Stromal cell of bone marrow (primary cell): ENCODE data around the gene EEF1G.
A peak's percentile ranks its signal among the peaks of the same experiment; 100 is the strongest.
"Not testable (repeated sequence)": the region's sequence is repeated elsewhere in the genome, so short reads cannot be mapped to it uniquely, and the experiment has no call there.

ENCODE experiments used
- DNase-seq: peaks from one replicate; pipeline ENCODE4 v3.0.0-alpha.2; 2012; ENCODE audit warnings: low read depth

EEF1G gene

GRCh38 chr11:62577046-62577714 is 3.5 kb upstream of the EEF1G start:
- DNase-seq: no peak

- no peak for DNase-seq
These were observed 2.1 kb upstream of the EEF1G start for GRCh38 chr11:62575837-62576236.

GRCh38 chr11:62575156-62575555 is 1.5 kb upstream of the EEF1G start:
- no peak for DNase-seq

GRCh38 chr11:62574363-62575071 is 826 bp upstream of the EEF1G start:
- DNase-seq: no peak

- DNase-seq: no peak
These were observed 592 bp downstream of the EEF1G start for GRCh38 chr11:62573006-62573591.

- DNase-seq: no peak
These were observed 1.3 kb downstream of the EEF1G start for GRCh38 chr11:62572431-62572830.

- DNase-seq: not testable (repeated sequence)
These were observed 2.2 kb downstream of the EEF1G start for GRCh38 chr11:62571493-62571892.

GRCh38 chr11:62570903-62571302 is 2.8 kb downstream of the EEF1G start:
- not testable (repeated sequence) for DNase-seq

- DNase-seq: no peak
These were observed 4.1 kb downstream of the EEF1G start for GRCh38 chr11:62569611-62570010.

GRCh38 chr11:62567018-62567633 is 6.6 kb downstream of the EEF1G start:
- DNase-seq: no peak

- no peak for DNase-seq
These were observed 7.4 kb downstream of the EEF1G start for GRCh38 chr11:62566247-62566646.

GRCh38 chr11:62565100-62565802 is 8.4 kb downstream of the EEF1G start:
- DNase-seq: no peak

GRCh38 chr11:62561677-62562230 is 11.9 kb downstream of the EEF1G start:
- DNase-seq: not testable (repeated sequence)

GRCh38 chr11:62560566-62561103 is 13.1 kb downstream of the EEF1G start:
- DNase-seq: peak; percentile 93

GRCh38 chr11:62559626-62560025 is 14.1 kb downstream of the EEF1G start:
- DNase-seq: not testable (repeated sequence)

- no peak for DNase-seq
These were observed 14.5 kb downstream of the EEF1G start for GRCh38 chr11:62559204-62559603.

GRCh38 chr11:62558669-62559068 is 15.0 kb downstream of the EEF1G start:
- no peak for DNase-seq

GRCh38 chr11:62556875-62557631 is 16.6 kb downstream of the EEF1G start:
- no peak for DNase-seq

- peak; percentile 97 for DNase-seq
These were observed 17.4 kb downstream of the EEF1G start for GRCh38 chr11:62556108-62556874.

GRCh38 chr11:62555464-62556107 is 18.1 kb downstream of the EEF1G start:
- DNase-seq: no peak
